ENCODE measurements around the gene NRF1. TPM values are rescaled to one million over a fixed set of nuclear protein-coding genes. Genes with fewer than 3 reads are reported as not detected.

NRF1 gene
- total RNA-seq, 1 experiment from 2014 or later: 25.9 TPM

- TF ChIP-seq, protein P1, sequence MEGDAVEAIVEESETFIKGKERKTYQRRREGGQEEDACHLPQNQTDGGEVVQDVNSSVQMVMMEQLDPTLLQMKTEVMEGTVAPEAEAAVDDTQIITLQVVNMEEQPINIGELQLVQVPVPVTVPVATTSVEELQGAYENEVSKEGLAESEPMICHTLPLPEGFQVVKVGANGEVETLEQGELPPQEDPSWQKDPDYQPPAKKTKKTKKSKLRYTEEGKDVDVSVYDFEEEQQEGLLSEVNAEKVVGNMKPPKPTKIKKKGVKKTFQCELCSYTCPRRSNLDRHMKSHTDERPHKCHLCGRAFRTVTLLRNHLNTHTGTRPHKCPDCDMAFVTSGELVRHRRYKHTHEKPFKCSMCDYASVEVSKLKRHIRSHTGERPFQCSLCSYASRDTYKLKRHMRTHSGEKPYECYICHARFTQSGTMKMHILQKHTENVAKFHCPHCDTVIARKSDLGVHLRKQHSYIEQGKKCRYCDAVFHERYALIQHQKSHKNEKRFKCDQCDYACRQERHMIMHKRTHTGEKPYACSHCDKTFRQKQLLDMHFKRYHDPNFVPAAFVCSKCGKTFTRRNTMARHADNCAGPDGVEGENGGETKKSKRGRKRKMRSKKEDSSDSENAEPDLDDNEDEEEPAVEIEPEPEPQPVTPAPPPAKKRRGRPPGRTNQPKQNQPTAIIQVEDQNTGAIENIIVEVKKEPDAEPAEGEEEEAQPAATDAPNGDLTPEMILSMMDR (IDR thresholded peaks at IDR 0.05 in 2 of 3, conservative IDR thresholded peaks at IDR 0.05 in 1 of 3; ENCODE audit: borderline replicate concordance in 1 of 3, insufficient read depth in 1 of 3, low read depth in 2 of 3, low read length in 2 of 3): no peak; a peak in 1 of 6 replicates
- TF ChIP-seq RAD21 (IDR thresholded peaks at IDR 0.05; ENCODE audit: low read depth) (no peak), EGR1 (IDR thresholded peaks at IDR 0.05; ENCODE audit: low read depth) (no peak), EZH2phosphoT487 (IDR thresholded peaks at IDR 0.05; ENCODE audit: borderline replicate concordance) (no peak)
These were observed 167.5 kb downstream of the NRF1 start (continued) for GRCh38 chr7:129778770-129779601.

DNA sequence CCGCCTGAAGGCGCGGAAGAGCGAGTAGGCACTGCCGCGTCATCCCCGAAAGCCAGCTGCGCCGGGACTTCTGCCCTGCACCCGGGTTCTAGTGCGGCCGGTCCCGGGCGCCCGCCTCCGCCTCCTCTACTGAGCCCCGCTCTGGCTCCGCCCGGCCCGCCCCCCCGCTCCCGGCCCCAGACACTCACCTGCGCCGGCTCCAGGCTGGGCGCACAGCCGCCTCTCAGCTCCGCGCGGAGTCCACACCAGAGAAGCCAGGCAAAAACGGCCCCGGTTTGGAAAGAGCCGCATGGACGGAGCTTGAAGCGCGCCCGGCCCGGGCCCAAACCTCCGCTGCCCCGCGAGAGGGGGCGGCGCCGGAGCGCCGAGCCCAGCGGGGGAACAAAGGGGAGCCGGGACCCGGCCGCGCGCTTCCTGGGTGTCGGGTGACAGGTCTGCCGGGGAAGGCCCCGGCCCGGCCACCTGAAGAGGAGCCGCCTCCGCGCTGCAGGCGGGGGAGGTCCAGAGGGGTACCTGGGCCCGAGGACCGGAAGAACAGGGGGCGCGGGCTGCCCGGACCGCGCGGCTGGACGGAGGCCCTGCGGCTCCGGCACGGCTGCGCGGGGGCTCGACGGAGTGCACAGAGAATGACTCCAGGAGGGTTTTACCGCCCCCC is 168.2 kb downstream of the NRF1 start:
- Histone ChIP-seq H3K9ac (ENCODE audit: low read length) (peak overlapping the region; percentile 76), H3K27me3 (ENCODE audit: insufficient read depth, low read length) (no peaks in the 10 kb centered on the region), H3K9me3 (ENCODE audit: control insufficient read depth in 1 of 2, insufficient read depth in 1 of 2, low read depth in 1 of 2, low read length in 2 of 2) (no peaks in the 10 kb centered on the region), H3K36me3 (ENCODE audit: control insufficient read depth in 1 of 2, insufficient read depth in 2 of 2, low read length in 2 of 2) (no peaks in the 10 kb centered on the region), H3K4me2 (ENCODE audit: low read length) (peak overlapping the region; percentile 82), H3K9me2 (ENCODE audit: insufficient read depth) (no peaks in the 10 kb centered on the region), H3K4me1 (ENCODE audit: control insufficient read depth in 1 of 2, insufficient read depth in 2 of 2, low read length in 2 of 2) (peaks cover 20 to 29% of the 10 kb centered on the region in 2 experiments), H4K20me1 (ENCODE audit: insufficient read depth) (no peaks in the 10 kb centered on the region), H3K4me3 (replicated peaks in 1 of 2; ENCODE audit: low read depth in 1 of 2, low read length in 2 of 2) (peak overlapping the region; percentile 84 to 87), H2AFZ (ENCODE audit: low read depth, low read length, poor library complexity, severe bottlenecking) (no peak overlapping the region), H3K79me2 (ENCODE audit: insufficient read depth, low read length) (peaks cover 35% of the 10 kb centered on the region), H3K27ac (ENCODE audit: low read depth, low read length) (peak overlapping the region; percentile 94)
- ChIA-PET RAD21 (ENCODE audit: low non-redundant PET in 1 of 2, low total read pairs in 2 of 2, uncharacterized antibody in 2 of 2, unreplicated experiment in 2 of 2) (no interaction called here), POLR2A (interaction anchor here (0.6 to 1.1 kb wide), 2 partner anchors 11 to 45 kb away, joined by 3 to 5 read pairs; no protein-coding TSS in a partner anchor), CTCF (no interaction called here)
- ATAC-seq (peak; percentile 70), DNase-seq (ENCODE audit: low read depth, low spot score) (peak; percentile 61)
- intact Hi-C loops (cut with micrococcal nuclease): loop anchor here (2.0 kb wide), 2 partner anchors 45 to 231 kb away; no protein-coding TSS in a partner anchor
- no TSS peak for BruUV-seq (replicated peaks)
- TF ChIP-seq ELF1 (IDR thresholded peaks at IDR 0.05; ENCODE audit: borderline replicate concordance, low read depth) (no peak), SP1 (IDR thresholded peaks at IDR 0.05; ENCODE audit: low read depth) (no peak), CEBPB (IDR thresholded peaks at IDR 0.05; ENCODE audit: low read depth) (no peak), MAX (IDR thresholded peaks at IDR 0.05) (no peak), EGR1 (IDR thresholded peaks at IDR 0.05; ENCODE audit: low read depth) (no peak), ZNF274 (IDR thresholded peaks at IDR 0.05; ENCODE audit: low read depth, low read length) (no peak), ZFX (IDR thresholded peaks at IDR 0.05) (peak; percentile 76; the same call in 1 of the 2 replicates), JUND (IDR thresholded peaks at IDR 0.05) (no peak), FOSL1 (IDR thresholded peaks at IDR 0.05; ENCODE audit: low read depth) (no peak), POLR2AphosphoS5 (IDR thresholded peaks at IDR 0.05; ENCODE audit: low read depth, low read length) (peak; percentile 87), SRF (IDR thresholded peaks at IDR 0.05; ENCODE audit: low read depth) (no peak)
- TF ChIP-seq, protein P1 (IDR thresholded peaks at IDR 0.05 in 2 of 3, conservative IDR thresholded peaks at IDR 0.05 in 1 of 3; ENCODE audit: borderline replicate concordance in 1 of 3, insufficient read depth in 1 of 3, low read depth in 2 of 3, low read length in 2 of 3): no peak
- TF ChIP-seq, protein P2, sequence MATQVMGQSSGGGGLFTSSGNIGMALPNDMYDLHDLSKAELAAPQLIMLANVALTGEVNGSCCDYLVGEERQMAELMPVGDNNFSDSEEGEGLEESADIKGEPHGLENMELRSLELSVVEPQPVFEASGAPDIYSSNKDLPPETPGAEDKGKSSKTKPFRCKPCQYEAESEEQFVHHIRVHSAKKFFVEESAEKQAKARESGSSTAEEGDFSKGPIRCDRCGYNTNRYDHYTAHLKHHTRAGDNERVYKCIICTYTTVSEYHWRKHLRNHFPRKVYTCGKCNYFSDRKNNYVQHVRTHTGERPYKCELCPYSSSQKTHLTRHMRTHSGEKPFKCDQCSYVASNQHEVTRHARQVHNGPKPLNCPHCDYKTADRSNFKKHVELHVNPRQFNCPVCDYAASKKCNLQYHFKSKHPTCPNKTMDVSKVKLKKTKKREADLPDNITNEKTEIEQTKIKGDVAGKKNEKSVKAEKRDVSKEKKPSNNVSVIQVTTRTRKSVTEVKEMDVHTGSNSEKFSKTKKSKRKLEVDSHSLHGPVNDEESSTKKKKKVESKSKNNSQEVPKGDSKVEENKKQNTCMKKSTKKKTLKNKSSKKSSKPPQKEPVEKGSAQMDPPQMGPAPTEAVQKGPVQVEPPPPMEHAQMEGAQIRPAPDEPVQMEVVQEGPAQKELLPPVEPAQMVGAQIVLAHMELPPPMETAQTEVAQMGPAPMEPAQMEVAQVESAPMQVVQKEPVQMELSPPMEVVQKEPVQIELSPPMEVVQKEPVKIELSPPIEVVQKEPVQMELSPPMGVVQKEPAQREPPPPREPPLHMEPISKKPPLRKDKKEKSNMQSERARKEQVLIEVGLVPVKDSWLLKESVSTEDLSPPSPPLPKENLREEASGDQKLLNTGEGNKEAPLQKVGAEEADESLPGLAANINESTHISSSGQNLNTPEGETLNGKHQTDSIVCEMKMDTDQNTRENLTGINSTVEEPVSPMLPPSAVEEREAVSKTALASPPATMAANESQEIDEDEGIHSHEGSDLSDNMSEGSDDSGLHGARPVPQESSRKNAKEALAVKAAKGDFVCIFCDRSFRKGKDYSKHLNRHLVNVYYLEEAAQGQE (IDR thresholded peaks at IDR 0.05; ENCODE audit: low read depth): no peak
